ENCODE measurements around the gene LYPLAL1.

GRCh38 chr1:219188331-219188803, 14.7 kb downstream of the LYPLAL1 start:
- TF ChIP-seq EZH2 (IDR thresholded peaks at IDR 0.05; ENCODE audit: borderline replicate concordance, low read length): no peak
- TF ChIP-seq CTCF (IDR thresholded peaks at IDR 0.05; ENCODE audit: low read length): no peak

Data from OCI-LY1 (cell line).